Neuronal stem cell (in vitro differentiated cells): Measurements from ENCODE around the gene PEX13.
A peak's percentile ranks its signal among the peaks of the same experiment; 100 is the strongest.

ENCODE experiments used
- DNase-seq: peaks from one replicate; pipeline ENCODE4 v3.0.0-alpha.2; 2013; ENCODE audit warnings: low spot score
- H2AFZ ChIP-seq: one replicate; pipeline ENCODE4 v1.6.1; 2013; ENCODE audit warnings: mild to moderate bottlenecking, low read length, inconsistent platforms
- H2AK5ac ChIP-seq: 2 replicates; pipeline ENCODE4 v1.6.1; 2013; ENCODE audit warnings: low read depth, mild to moderate bottlenecking, inconsistent platforms, low read length, moderate library complexity, mixed read lengths
- H2BK120ac ChIP-seq: 2 replicates; pipeline ENCODE4 v1.6.1; 2013; ENCODE audit warnings: low read depth, mild to moderate bottlenecking, inconsistent platforms, low read length, moderate library complexity, mixed read lengths
- H2BK12ac ChIP-seq: one replicate; pipeline ENCODE4 v1.6.1; 2013; ENCODE audit warnings: low read length, inconsistent platforms
- H2BK15ac ChIP-seq: 2 replicates; pipeline ENCODE4 v1.6.1; 2013; ENCODE audit warnings: mild to moderate bottlenecking, low read length, inconsistent platforms, mixed read lengths
- H2BK5ac ChIP-seq: one replicate; pipeline ENCODE4 v1.6.1; 2013; ENCODE audit warnings: inconsistent platforms, mild to moderate bottlenecking, low read length, moderate library complexity
- H3K14ac ChIP-seq: one replicate; pipeline ENCODE4 v1.6.1; 2013; ENCODE audit warnings: low read length, inconsistent platforms
- H3K18ac ChIP-seq: 2 replicates; pipeline ENCODE4 v1.6.1; 2013; ENCODE audit warnings: low read length, inconsistent platforms
- H3K23ac ChIP-seq: 2 replicates; pipeline ENCODE4 v1.6.1; 2013; ENCODE audit warnings: low read depth, mild to moderate bottlenecking, mixed read lengths, low read length, inconsistent platforms; ENCODE audit not compliant: poor library complexity
- H3K27ac ChIP-seq: replicated peaks from 3 replicates; pipeline ENCODE4 v1.5.1; 2013; ENCODE audit warnings: low read length, inconsistent platforms
- H3K27me3 ChIP-seq, 3 experiments: 2 replicates each; pipeline ENCODE4 v1.6.1; 2013; ENCODE audit warnings: low read length in 3 of 3, mild to moderate bottlenecking in 2 of 3, inconsistent platforms in 1 of 3, low read depth in 1 of 3, mixed read lengths in 1 of 3, moderate library complexity in 1 of 3; ENCODE audit not compliant: control insufficient read depth in 3 of 3, insufficient read depth in 3 of 3
- H3K36me3 ChIP-seq, 2 donors: replicated peaks in 1 of 2; 2 replicates each; pipeline ENCODE4 v1.6.1; 2013; ENCODE audit warnings: low read length in 2 of 2; ENCODE audit not compliant: control insufficient read depth in 2 of 2, insufficient read depth in 2 of 2
- H3K4ac ChIP-seq: 2 replicates; pipeline ENCODE4 v1.6.1; 2013; ENCODE audit warnings: inconsistent platforms, mild to moderate bottlenecking, low read length, moderate library complexity
- H3K4me1 ChIP-seq, 2 donors: 1 replicate in 1 of 2; 2 replicates in 1 of 2; pipeline ENCODE4 v1.6.1; 2013; ENCODE audit warnings: low read length in 2 of 2, low read depth in 1 of 2; ENCODE audit not compliant: control insufficient read depth in 2 of 2, insufficient read depth in 1 of 2
- H3K4me2 ChIP-seq: one replicate; pipeline ENCODE4 v1.6.1; 2013; ENCODE audit warnings: mild to moderate bottlenecking, low read length, inconsistent platforms; ENCODE audit not compliant: insufficient read depth, poor library complexity, severe bottlenecking
- H3K4me3 ChIP-seq, 2 donors: 2 replicates each; pipeline ENCODE4 v1.5.1; 2013; ENCODE audit warnings: low read length in 2 of 2, mild to moderate bottlenecking in 2 of 2, inconsistent platforms in 1 of 2, moderate library complexity in 1 of 2
- H3K79me1 ChIP-seq: one replicate; pipeline ENCODE4 v1.6.1; 2013; ENCODE audit warnings: low read depth, mild to moderate bottlenecking, inconsistent platforms, low read length, moderate library complexity
- H3K9ac ChIP-seq: one replicate; pipeline ENCODE4 v1.6.1; 2013; ENCODE audit warnings: mild to moderate bottlenecking, low read depth, low read length, inconsistent platforms; ENCODE audit not compliant: poor library complexity
- H3K9me3 ChIP-seq, 2 donors: replicated peaks in 1 of 2; 2 replicates each; pipeline versions ENCODE3 to v1.6.1; 2013; ENCODE audit warnings: low read length in 2 of 2, mild to moderate bottlenecking in 2 of 2, inconsistent platforms in 1 of 2, low read depth in 1 of 2, mixed read lengths in 1 of 2, moderate library complexity in 1 of 2; ENCODE audit not compliant: control insufficient read depth in 2 of 2, insufficient read depth in 1 of 2
- H4K8ac ChIP-seq: one replicate; pipeline ENCODE4 v1.6.1; 2013; ENCODE audit warnings: low read depth, mild to moderate bottlenecking, inconsistent platforms, low read length, moderate library complexity
- H4K91ac ChIP-seq: one replicate; pipeline ENCODE4 v1.6.1; 2013; ENCODE audit warnings: low read length, low read depth, mild to moderate bottlenecking, inconsistent platforms; ENCODE audit not compliant: poor library complexity
- WGBS, 2 donors: extraction: QIAGEN DNeasy Blood & Tissue Kit; methylation state at CpG; one replicate each; pipeline ENCODE4 v1.1.7; 2013; ENCODE audit warnings: missing lambda C conversion rate in 2 of 2, mixed read lengths in 1 of 2; ENCODE audit not compliant: insufficient read length in 2 of 2, insufficient replicate concordance in 1 of 2; ENCODE audit errors: extremely low coverage in 2 of 2; 5-methylcytosine and 5-hydroxymethylcytosine counted together

The PEX13 gene

GRCh38 chr2:60974652-60975051 lies 42.9 kb upstream of the PEX13 start:
- Histone ChIP-seq H3K18ac (peak overlapping the region; percentile 64), H3K4ac (no peak overlapping the region), H2BK5ac (no peak overlapping the region), H3K27me3 (no peaks in the 10 kb centered on the region), H4K91ac (peak overlapping the region; percentile 72), H2AK5ac (peak overlapping the region; percentile 37), H3K23ac (no peak overlapping the region), H3K4me3 (no peak overlapping the region), H2BK12ac (no peak overlapping the region), H3K9me3 (no peaks in the 10 kb centered on the region), H3K79me1 (no peaks in the 10 kb centered on the region), H3K4me1 (no peaks in the 10 kb centered on the region), H3K36me3 (no peaks in the 10 kb centered on the region), H3K4me2 (no peak overlapping the region), H2BK120ac (no peak overlapping the region), H2AFZ (no peak overlapping the region), H3K14ac (peak overlapping the region; percentile 98), H3K27ac (no peak overlapping the region), H2BK15ac (peak overlapping the region; percentile 26), H3K9ac (no peak overlapping the region), H4K8ac (no peak overlapping the region)
- no CpG with 5 or more reads among the region's 16 CpGs for WGBS, 2 donors
- no peak for DNase-seq

- Histone ChIP-seq H3K27me3 (no peaks in the 10 kb centered on the region), H3K4ac (no peak overlapping the region), H3K36me3 (no peaks in the 10 kb centered on the region), H2BK12ac (no peak overlapping the region), H3K4me3 (no peak overlapping the region), H4K8ac (no peak overlapping the region), H2AK5ac (no peak overlapping the region), H4K91ac (no peak overlapping the region), H3K9ac (no peak overlapping the region), H3K14ac (no peak overlapping the region), H3K79me1 (no peaks in the 10 kb centered on the region), H2BK15ac (no peak overlapping the region), H2BK5ac (no peak overlapping the region), H3K4me2 (no peak overlapping the region), H3K18ac (no peak overlapping the region), H3K4me1 (no peaks in the 10 kb centered on the region), H2AFZ (no peak overlapping the region), H3K23ac (no peak overlapping the region), H3K27ac (no peak overlapping the region), H2BK120ac (no peak overlapping the region), H3K9me3 (no peaks in the 10 kb centered on the region)
- WGBS, 2 donors, result no CpG with 5 or more reads among the region's 3 CpGs
- DNase-seq, result no peak
These were observed 41.2 kb upstream of the PEX13 start for GRCh38 chr2:60976256-60976850.

GRCh38 chr2:60976875-60977561 lies 40.5 kb upstream of the PEX13 start:
- no peak for DNase-seq
- no CpG with 5 or more reads among the region's 5 CpGs for WGBS, 2 donors
- no peaks in the 10 kb centered on the region for H3K27me3 ChIP-seq
- H3K23ac ChIP-seq, result no peak overlapping the region
- no peak overlapping the region for H2AK5ac ChIP-seq
- H2BK12ac ChIP-seq, result no peak overlapping the region
- no peak overlapping the region for H2AFZ ChIP-seq
- H2BK15ac ChIP-seq, result no peak overlapping the region
- no peak overlapping the region for H3K9ac ChIP-seq
- H4K8ac ChIP-seq, result no peak overlapping the region
- H4K91ac ChIP-seq, result no peak overlapping the region
- no peaks in the 10 kb centered on the region for H3K36me3 ChIP-seq
- H3K27ac ChIP-seq, result no peak overlapping the region
- no peak overlapping the region for H3K4me3 ChIP-seq
- H3K79me1 ChIP-seq, result no peaks in the 10 kb centered on the region
- no peak overlapping the region for H3K18ac ChIP-seq
- H2BK5ac ChIP-seq, result no peak overlapping the region
- H3K4me2 ChIP-seq, result no peak overlapping the region
- no peak overlapping the region for H3K14ac ChIP-seq
- H3K4me1 ChIP-seq, result no peaks in the 10 kb centered on the region
- H3K4ac ChIP-seq, result no peak overlapping the region
- H2BK120ac ChIP-seq, result no peak overlapping the region
- H3K9me3 ChIP-seq, result no peaks in the 10 kb centered on the region

GRCh38 chr2:60977562-60977895 lies 40.0 kb upstream of the PEX13 start:
- WGBS, 2 donors, result no CpG with 5 or more reads among the region's 1 CpG
- DNase-seq, result no peak
- H2BK15ac ChIP-seq, result no peak overlapping the region
- no peak overlapping the region for H2AFZ ChIP-seq
- no peaks in the 10 kb centered on the region for H3K4me1 ChIP-seq
- H3K23ac ChIP-seq, result no peak overlapping the region
- no peak overlapping the region for H3K14ac ChIP-seq
- no peak overlapping the region for H2BK12ac ChIP-seq
- no peak overlapping the region for H2AK5ac ChIP-seq
- H3K36me3 ChIP-seq, result no peaks in the 10 kb centered on the region
- H3K79me1 ChIP-seq, result no peaks in the 10 kb centered on the region
- H3K18ac ChIP-seq, result no peak overlapping the region
- H4K8ac ChIP-seq, result no peak overlapping the region
- H3K27me3 ChIP-seq, result no peaks in the 10 kb centered on the region
- no peak overlapping the region for H3K27ac ChIP-seq
- H3K4ac ChIP-seq, result no peak overlapping the region
- no peak overlapping the region for H2BK120ac ChIP-seq
- H4K91ac ChIP-seq, result no peak overlapping the region
- H2BK5ac ChIP-seq, result no peak overlapping the region
- H3K9me3 ChIP-seq, result no peaks in the 10 kb centered on the region
- no peak overlapping the region for H3K4me3 ChIP-seq
- H3K4me2 ChIP-seq, result no peak overlapping the region
- H3K9ac ChIP-seq, result no peak overlapping the region
